G401.6 (cell line): ENCODE data around the gene PIK3R1.

Experiments used
- FAIRE-seq: peaks from 2 replicates; lab custom pipeline; 2012; peaks lifted over from hg19 to GRCh38; lab: Jason Lieb, UNC

The PIK3R1 gene

DNA sequence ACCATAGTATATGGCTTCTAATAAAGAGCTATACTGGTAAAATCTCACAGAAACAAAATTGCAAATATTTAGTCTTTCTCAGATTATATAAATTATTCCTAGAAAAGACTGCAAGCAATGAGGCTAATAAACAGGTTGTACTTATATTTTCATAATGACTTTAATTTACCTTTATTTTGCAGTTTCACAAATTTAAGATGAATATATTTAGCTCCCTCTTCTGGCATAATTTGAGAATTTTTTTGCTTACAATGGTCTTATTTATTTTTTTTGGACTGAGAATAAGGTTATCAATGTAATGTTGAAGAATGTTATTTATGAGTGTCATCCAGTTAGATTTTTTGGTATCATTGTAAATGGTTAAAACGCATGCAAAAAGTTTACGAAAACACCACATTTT is 56.7 kb downstream of the PIK3R1 start:
- peak; percentile 60 for FAIRE-seq

GRCh38 chr5:68273717-68274409 is 58.3 kb downstream of the PIK3R1 start:
- FAIRE-seq, result no peak

GRCh38 chr5:68274847-68275651 is 59.5 kb downstream of the PIK3R1 start:
- no peak for FAIRE-seq

DNA sequence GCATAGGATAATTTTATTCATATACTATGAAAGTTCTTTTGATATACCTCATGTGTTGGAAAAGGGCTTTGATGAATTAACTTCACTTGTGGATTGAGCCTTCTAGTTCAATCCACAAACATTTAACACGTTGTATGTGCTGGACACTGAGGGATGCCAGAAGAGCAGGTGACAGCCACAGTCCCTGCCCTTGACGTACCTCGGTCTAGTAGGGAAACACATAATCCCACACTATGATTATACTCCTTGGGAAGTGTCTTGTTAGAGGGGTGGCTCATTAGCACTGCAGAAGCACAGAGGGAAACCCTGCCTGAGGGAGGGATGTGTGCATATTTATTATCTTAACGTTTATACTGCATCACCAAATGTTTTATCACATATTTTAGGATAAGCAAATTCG is 61.2 kb downstream of the PIK3R1 start:
- no peak for FAIRE-seq

DNA sequence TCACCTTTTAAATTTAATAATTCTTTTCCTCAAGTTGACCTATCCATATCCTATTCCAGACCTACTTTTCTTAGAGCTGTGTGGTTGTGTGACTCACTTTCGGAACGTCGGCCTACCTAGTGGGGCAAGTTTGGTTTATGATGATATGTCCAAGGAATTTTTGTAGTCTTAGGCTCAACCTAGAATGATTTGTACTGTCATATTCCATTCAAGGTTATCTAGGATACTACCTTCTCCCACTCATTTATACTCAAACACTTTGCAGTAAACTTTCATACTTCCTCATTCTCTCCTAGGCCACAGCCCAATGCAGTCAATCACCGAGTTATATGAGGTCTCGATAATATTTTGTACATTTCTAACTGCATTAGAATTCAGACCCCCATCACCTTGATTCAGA is 61.9 kb downstream of the PIK3R1 start:
- no peak for FAIRE-seq

GRCh38 chr5:68279984-68280383 is 64.4 kb downstream of the PIK3R1 start:
- no peak for FAIRE-seq

GRCh38 chr5:68282001-68282400 is 66.4 kb downstream of the PIK3R1 start:
- no peak for FAIRE-seq

GRCh38 chr5:68283766-68284165 is 68.2 kb downstream of the PIK3R1 start:
- FAIRE-seq, result no peak

DNA sequence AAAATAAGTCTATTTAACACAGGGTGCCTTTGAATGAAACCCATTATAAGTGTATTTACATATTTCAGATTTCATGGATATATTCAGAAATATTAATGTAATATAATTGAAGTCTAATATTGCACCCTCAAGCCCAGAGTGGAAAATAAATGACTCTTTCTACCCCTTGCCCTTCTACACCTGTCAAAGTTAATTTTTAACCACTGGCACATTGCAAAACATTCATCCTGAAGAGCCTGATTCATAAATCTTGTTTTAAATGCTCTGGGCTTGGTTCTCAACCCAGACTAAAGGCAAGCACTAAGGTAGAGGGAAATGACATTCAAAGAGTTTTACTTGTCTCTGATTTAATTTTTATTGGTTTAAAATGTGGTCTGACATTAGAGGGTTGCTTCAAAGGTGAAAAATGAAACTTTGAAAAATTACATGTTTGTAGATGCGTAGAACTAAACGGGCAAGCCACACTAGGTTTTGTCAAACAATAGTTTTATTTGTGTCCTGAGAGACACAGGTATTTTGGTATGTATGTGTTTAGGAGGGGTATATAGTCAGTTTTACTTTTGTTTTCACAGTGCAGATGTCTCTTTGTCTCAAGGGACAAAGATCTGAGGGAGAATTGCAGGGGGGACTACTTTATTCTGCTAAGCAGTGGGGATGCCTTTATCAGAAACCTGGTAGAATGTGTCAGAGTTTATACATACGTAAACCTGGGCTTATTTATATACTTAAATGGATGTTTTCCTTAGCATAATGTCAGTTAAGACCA is 69.7 kb downstream of the PIK3R1 start:
- no peak for FAIRE-seq

GRCh38 chr5:68285851-68286611 is 70.5 kb downstream of the PIK3R1 start:
- FAIRE-seq, result peak; percentile 45

GRCh38 chr5:68286612-68286912 is 71.0 kb downstream of the PIK3R1 start:
- no peak for FAIRE-seq

DNA sequence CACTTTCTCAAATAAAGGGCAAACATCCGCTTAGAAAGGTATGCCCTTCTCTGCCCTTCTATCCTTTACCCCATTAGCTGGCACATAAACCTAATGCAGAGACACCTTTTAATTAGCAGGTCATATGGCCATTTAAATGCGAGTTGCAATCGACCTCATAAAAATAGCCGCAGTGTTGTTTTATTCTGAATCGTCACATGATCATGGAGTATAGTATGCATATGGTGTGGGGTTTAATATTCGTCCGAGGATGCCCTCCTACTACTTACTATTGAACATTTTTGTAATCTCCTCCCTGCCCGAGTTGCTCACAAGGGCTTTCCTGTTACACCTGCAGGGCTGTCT is 72.0 kb downstream of the PIK3R1 start:
- no peak for FAIRE-seq

DNA sequence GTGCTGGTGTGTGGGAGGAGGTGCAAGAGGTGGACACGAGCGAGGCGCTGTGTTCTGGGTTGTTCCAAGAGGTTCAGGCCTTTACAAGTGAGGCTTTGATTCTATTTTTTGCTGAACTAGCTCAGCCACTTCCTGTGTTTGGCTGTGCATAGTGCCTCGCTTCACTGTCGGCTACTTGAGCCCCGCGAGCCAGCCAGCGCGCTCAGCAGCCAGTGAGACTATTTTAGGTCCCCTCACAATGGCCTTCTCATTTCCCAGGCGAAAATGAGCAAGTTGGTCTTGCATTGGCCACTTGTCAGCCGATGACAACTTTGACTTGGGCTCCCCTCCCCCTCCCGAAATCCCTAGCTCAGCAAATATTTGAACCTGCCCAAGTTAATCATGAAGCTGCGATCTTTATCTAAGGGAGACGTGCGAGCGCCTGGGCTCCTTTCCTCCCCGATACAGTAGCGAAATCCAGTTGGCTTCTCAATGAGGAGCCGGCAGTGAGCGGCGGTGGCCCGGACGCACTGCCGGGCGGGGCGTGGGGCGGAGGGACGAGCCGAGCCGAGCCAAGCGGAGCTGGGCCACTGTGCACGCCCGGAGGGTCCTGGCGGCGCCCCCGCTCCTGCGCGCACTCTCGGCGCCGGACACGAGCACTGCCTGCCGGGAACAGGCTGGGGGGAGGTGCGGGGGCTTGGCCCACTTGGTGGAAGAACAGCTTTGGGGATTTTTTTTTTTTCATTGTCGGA is 72.6 kb downstream of the PIK3R1 start:
- no peak for FAIRE-seq

DNA sequence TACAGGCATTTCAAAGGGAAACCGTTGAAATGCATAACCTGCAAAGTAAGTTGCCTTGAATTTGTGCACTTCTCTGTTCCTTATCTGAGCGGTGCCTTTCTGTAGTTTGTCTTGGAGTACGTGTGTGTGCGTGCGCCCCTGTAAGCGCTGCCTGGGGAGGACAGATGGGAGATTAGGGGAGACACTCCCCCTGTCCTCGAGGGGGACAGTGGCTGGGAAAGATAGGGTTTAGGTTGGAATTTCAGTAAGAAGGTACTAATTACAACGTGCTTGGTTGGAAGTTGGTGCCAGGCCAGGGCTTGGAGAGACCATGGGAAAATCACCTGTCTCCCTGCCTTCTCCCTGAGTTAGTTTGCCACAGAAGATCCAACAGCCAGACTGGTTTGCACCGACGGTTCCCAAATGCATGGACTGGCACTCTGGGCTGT is 73.2 kb downstream of the PIK3R1 start:
- no peak for FAIRE-seq

DNA sequence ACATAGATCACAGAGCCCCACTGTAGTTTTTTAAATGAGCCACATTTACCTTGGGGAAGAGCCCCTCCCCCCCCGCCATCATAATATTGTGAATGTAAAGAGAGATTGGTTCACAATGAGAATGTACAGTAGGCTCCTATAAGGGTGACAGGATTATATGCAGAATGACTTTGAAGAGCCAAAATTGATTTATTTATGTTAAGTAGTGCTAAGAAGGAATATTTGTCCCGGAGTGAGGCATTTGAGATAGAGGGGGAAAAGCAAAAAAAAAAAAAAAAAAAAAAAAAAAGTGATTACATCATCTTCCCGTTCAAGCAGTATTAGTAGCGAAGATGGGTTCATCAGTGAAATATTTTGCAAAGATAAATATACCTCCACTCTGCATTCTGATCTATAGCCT is 73.9 kb downstream of the PIK3R1 start:
- FAIRE-seq, result no peak

GRCh38 chr5:68290260-68290674 is 74.7 kb downstream of the PIK3R1 start:
- FAIRE-seq, result no peak

DNA sequence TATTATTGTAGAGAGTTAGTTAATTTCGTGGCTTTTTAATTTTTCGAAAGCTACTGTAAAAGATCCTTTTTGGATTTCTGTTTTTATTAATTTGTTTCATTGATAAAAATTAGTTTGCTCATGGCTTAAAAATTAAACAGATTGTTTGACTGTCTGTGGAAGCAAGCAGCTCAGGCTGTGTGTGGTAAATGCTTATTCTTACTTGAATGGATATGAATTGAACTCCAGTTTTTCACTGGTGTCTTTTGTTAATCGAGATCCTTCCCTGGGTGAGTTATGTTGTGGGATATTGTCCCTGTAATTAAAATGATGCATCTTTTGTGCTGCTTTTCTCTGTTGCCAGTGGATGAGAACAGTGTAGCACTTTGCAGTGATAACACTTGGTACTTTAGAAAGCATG is 75.3 kb downstream of the PIK3R1 start:
- no peak for FAIRE-seq

DNA sequence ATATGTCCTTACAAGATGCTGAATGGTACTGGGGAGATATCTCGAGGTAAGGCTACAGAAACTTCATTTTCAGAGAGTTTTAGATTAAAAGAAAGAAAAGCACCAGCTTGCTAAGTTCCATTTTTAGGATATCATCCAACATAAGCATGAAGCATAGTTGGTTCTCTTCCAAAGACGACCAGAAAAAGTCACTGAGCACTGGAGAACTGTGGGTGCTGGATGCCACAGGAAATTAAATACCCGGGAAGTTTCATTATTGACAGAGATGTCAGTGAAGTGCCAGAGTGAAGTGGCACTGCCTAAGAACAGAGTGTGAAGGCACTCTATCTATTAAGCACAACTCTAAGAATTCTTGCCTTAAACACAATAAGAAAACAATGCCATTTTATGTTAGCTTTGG is 76.8 kb downstream of the PIK3R1 start:
- FAIRE-seq, result no peak

GRCh38 chr5:68295772-68296171 is 80.2 kb downstream of the PIK3R1 start:
- FAIRE-seq, result no peak

- no peak for FAIRE-seq
Observed at GRCh38 chr5:68296895-68297294, 81.3 kb downstream of the PIK3R1 start.

DNA sequence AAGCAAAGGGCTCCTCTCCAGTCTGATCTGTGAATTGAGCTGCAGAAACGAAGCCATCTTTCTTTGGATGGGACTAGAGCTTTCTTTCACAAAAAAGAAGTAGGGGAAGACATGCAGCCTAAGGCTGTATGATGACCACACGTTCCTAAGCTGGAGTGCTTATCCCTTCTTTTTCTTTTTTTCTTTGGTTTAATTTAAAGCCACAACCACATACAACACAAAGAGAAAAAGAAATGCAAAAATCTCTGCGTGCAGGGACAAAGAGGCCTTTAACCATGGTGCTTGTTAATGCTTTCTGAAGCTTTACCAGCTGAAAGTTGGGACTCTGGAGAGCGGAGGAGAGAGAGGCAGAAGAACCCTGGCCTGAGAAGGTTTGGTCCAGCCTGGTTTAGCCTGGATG is 82.1 kb downstream of the PIK3R1 start:
- no peak for FAIRE-seq

GRCh38 chr5:68298479-68298878 is 82.9 kb downstream of the PIK3R1 start:
- FAIRE-seq, result no peak
